OCI-LY1 (cell line): ENCODE results near the gene ABCA9.
"Not testable (repeated sequence)": the region's sequence is repeated elsewhere in the genome, so short reads cannot be mapped to it uniquely, and the experiment has no call there.

Source experiments
- H2AFZ ChIP-seq: fragments of 200-600 bp; sonication (generic), shearing (Covaris generic); 2 replicates; pipeline ENCODE4 v1.6.0; 2014; ENCODE audit warnings: antibody characterized with exemption, mild to moderate bottlenecking, low read length
- H3F3A ChIP-seq: fragments of 200-600 bp; sonication (generic), shearing (Covaris generic); 2 replicates; pipeline ENCODE4 v1.6.0; 2014; ENCODE audit warnings: mild to moderate bottlenecking, antibody characterized with exemption, low read length, moderate library complexity; ENCODE audit not compliant: insufficient read depth
- H3K27ac ChIP-seq: fragments of 200-600 bp; sonication (generic); 2 replicates; pipeline ENCODE4 v1.5.1; 2014; ENCODE audit warnings: low read length, mixed run types, mild to moderate bottlenecking, low read depth; ENCODE audit not compliant: poor library complexity, severe bottlenecking
- H3K27me3 ChIP-seq: fragments of 200-600 bp; sonication (generic); 2 replicates; pipeline ENCODE4 v1.6.0; 2014; ENCODE audit warnings: antibody characterized with exemption, mild to moderate bottlenecking, low read length, moderate library complexity; ENCODE audit not compliant: insufficient read depth
- H3K36me3 ChIP-seq: fragments of 200-600 bp; sonication (generic); 2 replicates; pipeline ENCODE4 v1.6.1; 2014; ENCODE audit warnings: mild to moderate bottlenecking, antibody characterized with exemption, low read length, moderate library complexity, mixed read lengths; ENCODE audit not compliant: insufficient read depth
- H3K4me1 ChIP-seq: fragments of 200-600 bp; sonication (generic); 2 replicates; pipeline ENCODE4 v1.5.1; 2014; ENCODE audit warnings: mild to moderate bottlenecking, low read length, moderate library complexity; ENCODE audit not compliant: insufficient read depth, severe bottlenecking
- H3K4me2 ChIP-seq: fragments of 200-600 bp; sonication (generic), shearing (Covaris generic); 2 replicates; pipeline ENCODE4 v1.6.1; 2014; ENCODE audit warnings: low read length
- H3K4me3 ChIP-seq: fragments of 200-600 bp; sonication (generic); 2 replicates; pipeline ENCODE4 v1.5.1; 2014; ENCODE audit warnings: low read length, low read depth, mild to moderate bottlenecking, mixed read lengths; ENCODE audit not compliant: poor library complexity, severe bottlenecking
- H3K79me2 ChIP-seq: fragments of 200-600 bp; shearing (Covaris generic); 2 replicates; pipeline ENCODE4 v1.6.1; 2016; ENCODE audit warnings: mixed run types, low read length, mixed read lengths; ENCODE audit not compliant: insufficient read depth
- H3K9ac ChIP-seq: fragments of 200-600 bp; sonication (generic), shearing (Covaris generic); 2 replicates; pipeline ENCODE4 v1.6.1; 2014; ENCODE audit warnings: mild to moderate bottlenecking, low read length, mixed read lengths
- H3K9me2 ChIP-seq: fragments of 200-600 bp; sonication (generic), shearing (Covaris generic); 2 replicates; pipeline ENCODE4 v1.6.1; 2014; ENCODE audit warnings: low read depth, mild to moderate bottlenecking, low read length, mixed read lengths
- H3K9me3 ChIP-seq: fragments of 200-600 bp; shearing (Covaris generic); 2 replicates; pipeline ENCODE4 v1.6.1; 2014; ENCODE audit warnings: low read length, mixed read lengths
- H4K20me1 ChIP-seq: fragments of 200-600 bp; sonication (generic), shearing (Covaris generic); 2 replicates; pipeline ENCODE4 v1.6.0; 2016; ENCODE audit warnings: mild to moderate bottlenecking, low read length; ENCODE audit not compliant: insufficient read depth
- CTCF ChIP-seq: fragments of 200-600 bp; sonication (generic), shearing (Covaris generic); IDR thresholded peaks from 2 replicates; pipeline ENCODE4 v1.5.1; 2017; ENCODE audit warnings: mild to moderate bottlenecking, antibody characterized with exemption, low read length, moderate library complexity, mixed read lengths
- EZH2 ChIP-seq: fragments of 200-600 bp; sonication (generic), shearing (Covaris generic); IDR thresholded peaks from 2 replicates; pipeline ENCODE4 v1.8.0; 2017; ENCODE audit warnings: borderline replicate concordance, mixed run types, mild to moderate bottlenecking, antibody characterized with exemption, low read length, moderate library complexity, mixed read lengths

ABCA9 gene

GRCh38 chr17:69009930-69010329 lies 50.8 kb downstream of the ABCA9 start:
- Histone ChIP-seq H3K79me2 (no peaks in the 10 kb centered on the region), H4K20me1 (no peaks in the 10 kb centered on the region), H3K27me3 (no peaks in the 10 kb centered on the region), H2AFZ (no peak overlapping the region), H3K36me3 (no peaks in the 10 kb centered on the region), H3K9me3 (no peaks in the 10 kb centered on the region), H3K9me2 (no peaks in the 10 kb centered on the region), H3K4me1 (no peaks in the 10 kb centered on the region), H3F3A (no peaks in the 10 kb centered on the region), H3K27ac (no peak overlapping the region), H3K9ac (no peak overlapping the region), H3K4me2 (no peak overlapping the region), H3K4me3 (no peak overlapping the region)
- no peak for TF ChIP-seq CTCF
- no peak for TF ChIP-seq EZH2

DNA sequence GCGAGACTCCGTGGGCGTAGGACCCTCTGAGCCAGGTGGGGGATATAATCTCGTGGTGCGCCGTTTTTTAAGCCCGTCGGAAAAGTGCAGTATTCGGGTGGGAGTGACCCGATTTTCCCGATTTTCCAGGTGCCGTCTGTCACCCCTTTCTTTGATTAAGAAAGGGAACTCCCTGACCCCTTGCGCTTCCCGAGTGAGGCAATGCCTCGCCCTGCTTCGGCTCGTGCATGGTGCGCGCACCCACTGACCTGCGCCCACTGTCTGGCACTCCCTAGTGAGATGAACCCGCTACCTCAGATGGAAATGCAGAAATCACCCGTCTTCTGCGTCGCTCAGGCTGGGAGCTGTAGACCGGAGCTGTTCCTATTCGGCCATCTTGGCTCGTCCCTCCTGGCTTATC lies 56.0 kb downstream of the ABCA9 start:
- H3K9me3 ChIP-seq, H3K4me1 ChIP-seq, H3K79me2 ChIP-seq, H3K27ac ChIP-seq, H3K9ac ChIP-seq, H3K27me3 ChIP-seq, H3K4me2 ChIP-seq, H3K4me3 ChIP-seq, H3F3A ChIP-seq, H3K36me3 ChIP-seq, H4K20me1 ChIP-seq, H3K9me2 ChIP-seq, H2AFZ ChIP-seq: not testable (repeated sequence)

GRCh38 chr17:68999743-69000142 lies 61.0 kb downstream of the ABCA9 start:
- H3K79me2 ChIP-seq, H3K4me3 ChIP-seq, H3K9ac ChIP-seq, H2AFZ ChIP-seq, H3K27ac ChIP-seq, H3K4me1 ChIP-seq, H3K27me3 ChIP-seq, H3K4me2 ChIP-seq, H3F3A ChIP-seq, H3K9me3 ChIP-seq, H4K20me1 ChIP-seq, H3K9me2 ChIP-seq, H3K36me3 ChIP-seq: not testable (repeated sequence)

DNA sequence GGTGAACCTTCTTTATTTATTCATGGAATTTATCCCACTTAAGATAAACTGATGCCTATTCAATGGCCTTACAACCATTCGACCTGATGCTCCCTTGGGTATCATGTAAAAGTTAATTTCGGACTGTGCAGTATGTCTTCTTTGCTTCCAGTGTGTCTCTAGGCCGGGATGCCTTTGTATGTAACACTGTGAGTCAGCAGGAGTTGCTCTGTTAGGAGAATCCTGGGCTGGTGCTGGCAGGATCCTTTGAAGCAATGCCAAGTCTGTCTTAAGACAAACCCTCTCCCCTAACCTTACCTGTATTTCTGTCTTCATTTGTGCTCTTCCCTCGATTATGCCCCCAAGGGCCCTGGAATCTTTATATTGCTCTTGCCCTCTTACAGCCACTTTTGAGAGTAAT lies 67.6 kb downstream of the ABCA9 start:
- no peaks in the 10 kb centered on the region for H3K9me3 ChIP-seq
- H3K9me2 ChIP-seq: no peaks in the 10 kb centered on the region
- TF ChIP-seq EZH2 (no peak), CTCF (no peak)
- no peak overlapping the region for H2AFZ ChIP-seq
- H3K9ac ChIP-seq: no peak overlapping the region
- H3K4me2 ChIP-seq: no peak overlapping the region
- H3K36me3 ChIP-seq: no peaks in the 10 kb centered on the region
- no peak overlapping the region for H3K27ac ChIP-seq
- H3F3A ChIP-seq: no peaks in the 10 kb centered on the region
- no peak overlapping the region for H3K4me3 ChIP-seq
- no peaks in the 10 kb centered on the region for H4K20me1 ChIP-seq
- no peaks in the 10 kb centered on the region for H3K4me1 ChIP-seq
- H3K79me2 ChIP-seq: no peaks in the 10 kb centered on the region
- H3K27me3 ChIP-seq: no peaks in the 10 kb centered on the region
